HCT116 (cell line): Measurements from ENCODE around the gene ASB3. TPM values are rescaled to one million over a fixed set of nuclear protein-coding genes. Genes with fewer than 3 reads are reported as not detected.
"Not testable (repeated sequence)": the region's sequence is repeated elsewhere in the genome, so short reads cannot be mapped to it uniquely, and the experiment has no call there.

ENCODE experiments used
- ATAC-seq: fragments of 200-7000 bp; cut with Tn5 transposase; 2 replicates; pipeline ENCODE4 v1.9.1; 2020; ENCODE audit warnings: mild to moderate bottlenecking, moderate library complexity
- BruUV-seq: library from RNA; stranded (reverse); fragments of 400-500 nt; replicated peaks from 2 replicates; lab custom pipeline; 2021; lab: Mats Ljungman, UMichigan
- CTCF ChIA-PET: fragments of 300-600 bp; sonication (Branson Sonifier 250); formaldehyde crosslinking; loops from one replicate; lab custom pipeline; 2021; ENCODE audit warnings: antibody characterized with exemption; lab: Charles Lee
- POLR2A ChIA-PET: fragments of 300-600, 350-600 bp; sonication (Branson Sonifier 250); formaldehyde crosslinking; loops from one replicate; lab custom pipeline; 2021; ENCODE audit warnings: antibody characterized with exemption; lab: Charles Lee
- RAD21 ChIA-PET, 2 experiments: fragments of 300-600 bp; sonication (Branson Sonifier 250); formaldehyde crosslinking; loops; one replicate each; lab custom pipeline; 2023; ENCODE audit warnings: low total read pairs in 2 of 2; ENCODE audit not compliant: uncharacterized antibody in 2 of 2, unreplicated experiment in 2 of 2, low non-redundant PET in 1 of 2; lab: Charles Lee
- DNase-seq: peaks from one replicate; pipeline ENCODE4 v3.0.0-alpha.2; 2010; ENCODE audit warnings: low read depth, low spot score
- H2AFZ ChIP-seq: fragments of 200-600 bp; shearing (Covaris generic), sonication (generic); 2 replicates; pipeline ENCODE4 v1.6.1; 2017; ENCODE audit warnings: low read depth, mixed run types, mixed read lengths, antibody characterized with exemption, low read length; ENCODE audit not compliant: poor library complexity, severe bottlenecking
- H3K27ac ChIP-seq: 2 replicates; pipeline ENCODE4 v1.5.1; 2012; ENCODE audit warnings: low read depth, low read length
- H3K27me3 ChIP-seq: fragments of 200-600 bp; sonication (generic); 2 replicates; pipeline ENCODE4 v1.6.1; 2016; ENCODE audit warnings: mixed run types, low read length, mixed read lengths; ENCODE audit not compliant: insufficient read depth
- H3K36me3 ChIP-seq, 2 experiments: fragments of 200-500 bp in 1 of 2; fragments of 200-600 bp in 1 of 2; sonication (Bioruptor generic) in 1 of 2; sonication (generic) in 1 of 2; 2 replicates each; pipeline versions ENCODE4 v1.5.1 to v1.6.1; 2014 to 2016; ENCODE audit warnings: low read length in 2 of 2, inconsistent platforms in 1 of 2, mixed read lengths in 1 of 2, mixed run types in 1 of 2; ENCODE audit not compliant: insufficient read depth in 2 of 2, control insufficient read depth in 1 of 2
- H3K4me1 ChIP-seq, 2 experiments: fragments of 200-600 bp in 1 of 2; sonication (generic) in 1 of 2; 2 replicates each; pipeline versions ENCODE4 v1.5.1 to v1.6.1; 2012 to 2017; ENCODE audit warnings: low read length in 2 of 2, inconsistent platforms in 1 of 2, mild to moderate bottlenecking in 1 of 2, mixed read lengths in 1 of 2, mixed run types in 1 of 2, moderate library complexity in 1 of 2; ENCODE audit not compliant: insufficient read depth in 2 of 2, control insufficient read depth in 1 of 2
- H3K4me2 ChIP-seq: fragments of 200-600 bp; sonication (generic); 2 replicates; pipeline ENCODE4 v1.6.1; 2017; ENCODE audit warnings: mixed run types, low read length, mixed read lengths
- H3K4me3 ChIP-seq, 2 experiments: fragments of 200-600 bp in 1 of 2; sonication (generic) in 1 of 2; replicated peaks in 1 of 2; 2 replicates each; pipeline ENCODE4 v1.5.1; 2011 to 2016; ENCODE audit warnings: low read length in 2 of 2, control low read depth in 1 of 2, low read depth in 1 of 2, mild to moderate bottlenecking in 1 of 2, mixed read lengths in 1 of 2, mixed run types in 1 of 2
- H3K79me2 ChIP-seq: fragments of 200-600 bp; sonication (generic); 2 replicates; pipeline ENCODE4 v1.6.1; 2017; ENCODE audit warnings: mild to moderate bottlenecking, mixed run types, low read length, moderate library complexity, mixed read lengths; ENCODE audit not compliant: insufficient read depth
- H3K9ac ChIP-seq: fragments of 200-600 bp; sonication (generic); 2 replicates; pipeline ENCODE4 v1.6.1; 2016; ENCODE audit warnings: low read length, mixed read lengths
- H3K9me2 ChIP-seq: fragments of 200-600 bp; sonication (generic), shearing (Covaris generic); 2 replicates; pipeline ENCODE4 v1.6.1; 2017; ENCODE audit warnings: mixed run types, mild to moderate bottlenecking, moderate library complexity; ENCODE audit not compliant: insufficient read depth
- H3K9me3 ChIP-seq, 2 experiments: fragments of 200-500 bp in 1 of 2; fragments of 200-600 bp in 1 of 2; sonication (Bioruptor generic) in 1 of 2; sonication (generic) in 1 of 2; 2 replicates each; pipeline ENCODE4 v1.6.1; 2014 to 2017; ENCODE audit warnings: low read length in 2 of 2, mixed read lengths in 2 of 2, inconsistent platforms in 1 of 2, low read depth in 1 of 2, mild to moderate bottlenecking in 1 of 2, mixed run types in 1 of 2, moderate library complexity in 1 of 2; ENCODE audit not compliant: control insufficient read depth in 1 of 2, insufficient read depth in 1 of 2
- H4K20me1 ChIP-seq: fragments of 200-600 bp; sonication (generic), shearing (Covaris generic); 2 replicates; pipeline ENCODE4 v1.6.1; 2017; ENCODE audit warnings: mixed run types, mild to moderate bottlenecking, moderate library complexity; ENCODE audit not compliant: insufficient read depth
- ATF3 ChIP-seq: IDR thresholded peaks from 2 replicates; pipeline ENCODE4 v1.6.1; 2012
- CEBPB ChIP-seq: IDR thresholded peaks from 2 replicates; pipeline ENCODE4 v1.6.1; 2012; ENCODE audit warnings: low read depth
- CTCF ChIP-seq, 3 experiments: fragments of 200-600 bp in 1 of 3; sonication (generic) in 1 of 3; IDR thresholded peaks in 2 of 3; conservative IDR thresholded peaks in 1 of 3; 2 replicates each; pipeline ENCODE4 v1.5.1; 2012 to 2017; ENCODE audit warnings: low read depth in 2 of 3, low read length in 2 of 3, antibody characterized with exemption in 1 of 3, borderline replicate concordance in 1 of 3, control low read depth in 1 of 3, mild to moderate bottlenecking in 1 of 3, mixed read lengths in 1 of 3, mixed run types in 1 of 3, moderate library complexity in 1 of 3; ENCODE audit not compliant: insufficient read depth in 1 of 3
- EZH2 ChIP-seq: fragments of 200-600 bp; sonication (generic); IDR thresholded peaks from 2 replicates; pipeline ENCODE4 v1.6.1; 2017; ENCODE audit warnings: antibody characterized with exemption, mixed run types
- POLR2A ChIP-seq: IDR thresholded peaks from 2 replicates; pipeline ENCODE4 v1.7.0; 2011; ENCODE audit warnings: borderline replicate concordance; ENCODE audit not compliant: insufficient read depth, insufficient read length; ENCODE audit errors: extremely low read depth
- POLR2AphosphoS5 ChIP-seq: IDR thresholded peaks from 2 replicates; pipeline ENCODE4 v1.6.1; 2011; ENCODE audit warnings: mild to moderate bottlenecking, low read depth, low read length, moderate library complexity
- RAD21 ChIP-seq: IDR thresholded peaks from 2 replicates; pipeline ENCODE4 v1.6.1; 2012; ENCODE audit warnings: low read depth, mild to moderate bottlenecking
- SIN3A ChIP-seq: IDR thresholded peaks from 2 replicates; pipeline ENCODE4 v1.6.1; 2012; ENCODE audit warnings: low read depth
- SRF ChIP-seq: IDR thresholded peaks from 2 replicates; pipeline ENCODE4 v1.6.1; 2012; ENCODE audit warnings: low read depth
- TCF7L2 ChIP-seq: IDR thresholded peaks from 2 replicates; pipeline ENCODE4 v1.7.0; 2011; ENCODE audit warnings: borderline replicate concordance, inconsistent platforms; ENCODE audit not compliant: insufficient read depth, insufficient read length; ENCODE audit errors: extremely low read depth
- YY1 ChIP-seq: IDR thresholded peaks from 2 replicates; pipeline ENCODE4 v1.6.1; 2011; ENCODE audit warnings: low read length, low read depth, moderate library complexity, mild to moderate bottlenecking; ENCODE audit not compliant: insufficient replicate concordance; ENCODE audit errors: extremely low read depth
- ZBTB33 ChIP-seq: IDR thresholded peaks from 2 replicates; pipeline ENCODE4 v1.6.1; 2011; ENCODE audit warnings: mild to moderate bottlenecking, low read length, moderate library complexity; ENCODE audit not compliant: insufficient replicate concordance; ENCODE audit errors: extremely low read depth
- ZFX ChIP-seq: fragments of 450-650 bp; IDR thresholded peaks from 2 replicates; pipeline ENCODE4 v1.6.1; 2017
- intact Hi-C: fragments of 100-400 bp; cut with micrococcal nuclease; formaldehyde crosslinking; loops from 2 replicates; pipeline ENCODE4 v1.10.0; 2022
- total RNA-seq: library from RNA; stranded (reverse); gene quantifications from one replicate; pipeline ENCODE4 v1.2.1, GENCODE V29; 2021; ENCODE audit not compliant: unreplicated experiment

Gene ASB3
- total RNA-seq, 1 experiment from 2014 or later = 17.3 TPM

- H3K4me1 ChIP-seq, H3K27me3 ChIP-seq, BruUV-seq, H3K27ac ChIP-seq, RAD21 ChIA-PET, H3K79me2 ChIP-seq, H3K9me3 ChIP-seq, H3K9me2 ChIP-seq, H4K20me1 ChIP-seq, H3K4me3 ChIP-seq, POLR2A ChIA-PET: not testable (repeated sequence)
- DNase-seq (peak; percentile 28), ATAC-seq (peak; percentile 89)
- TF ChIP-seq CTCF (IDR thresholded peaks at IDR 0.05 in 2 of 3, conservative IDR thresholded peaks at IDR 0.05 in 1 of 3; ENCODE audit: borderline replicate concordance in 1 of 3, insufficient read depth in 1 of 3, low read depth in 2 of 3, low read length in 2 of 3) (peak; percentile 21 to 46 (median 45); a peak in 4 of 6 replicates), RAD21 (peak; percentile 58)
- TF ChIP-seq, all 23 proteins: peak for 2; not testable (repeated sequence) for 21
- H3K9ac ChIP-seq, CTCF ChIA-PET, intact Hi-C loops, H3K36me3 ChIP-seq, H3K4me2 ChIP-seq, H2AFZ ChIP-seq: not testable (repeated sequence)
Measured at GRCh38 chr2:53823639-53824038, 36.9 kb upstream of the ASB3 start.

GRCh38 chr2:53821810-53822209 is 35.1 kb upstream of the ASB3 start:
- no peak overlapping the region for H3K4me3 ChIP-seq
- no peaks in the 10 kb centered on the region for H3K4me1 ChIP-seq
- ATAC-seq = no peak
- no peaks in the 10 kb centered on the region for H4K20me1 ChIP-seq
- no peak overlapping the region for H2AFZ ChIP-seq
- ChIA-PET RAD21 (no interaction called here), POLR2A (no interaction called here), CTCF (no interaction called here)
- H3K27me3 ChIP-seq = no peaks in the 10 kb centered on the region
- no peak overlapping the region for H3K27ac ChIP-seq
- H3K79me2 ChIP-seq = no peaks in the 10 kb centered on the region
- H3K9ac ChIP-seq = no peak overlapping the region
- no peak for DNase-seq
- H3K4me2 ChIP-seq = no peak overlapping the region
- H3K9me2 ChIP-seq = no peaks in the 10 kb centered on the region
- no TSS peak for BruUV-seq
- H3K9me3 ChIP-seq = no peaks in the 10 kb centered on the region
- no peaks in the 10 kb centered on the region; a peak in 1 of 4 replicates for H3K36me3 ChIP-seq
- intact Hi-C loops = no loop called here
- no peak for TF ChIP-seq CTCF (IDR thresholded peaks at IDR 0.05 in 2 of 3, conservative IDR thresholded peaks at IDR 0.05 in 1 of 3; ENCODE audit: borderline replicate concordance in 1 of 3, insufficient read depth in 1 of 3, low read depth in 2 of 3, low read length in 2 of 3)
- no peak for TF ChIP-seq EZH2
- TF ChIP-seq ATF3 = no peak
- TF ChIP-seq SRF = no peak
- no peak for TF ChIP-seq RAD21
- no peak for TF ChIP-seq YY1
- TF ChIP-seq ZFX = no peak
- no peak for TF ChIP-seq ZBTB33
- TF ChIP-seq TCF7L2 = no peak
- TF ChIP-seq POLR2AphosphoS5 = no peak
- no peak for TF ChIP-seq CEBPB
- no peak for TF ChIP-seq POLR2A
- TF ChIP-seq SIN3A = no peak
